ENCODE data around the gene STK35.

Gene STK35

DNA sequence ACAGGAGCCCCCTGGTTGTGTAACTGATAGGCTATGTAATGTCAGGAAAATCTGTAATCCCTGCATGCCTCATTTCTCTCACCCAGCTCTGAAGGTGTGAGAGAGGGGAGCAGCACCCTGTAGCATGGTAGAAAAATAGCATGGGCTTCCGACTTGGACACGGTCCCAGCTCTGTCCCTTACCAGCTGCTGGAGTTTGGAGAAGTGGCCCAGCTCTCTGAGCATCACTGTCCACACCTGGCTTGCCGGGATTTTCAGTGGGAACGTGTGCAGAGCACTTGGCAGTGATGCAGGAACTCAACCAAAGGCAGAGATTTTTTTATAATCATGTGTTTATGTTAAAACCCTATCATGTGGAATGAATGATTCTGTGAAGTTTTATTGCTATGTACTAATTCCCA is 34.6 kb downstream of the STK35 start:
- no peak for DNase-seq (ENCODE audit: low read depth)

DNA sequence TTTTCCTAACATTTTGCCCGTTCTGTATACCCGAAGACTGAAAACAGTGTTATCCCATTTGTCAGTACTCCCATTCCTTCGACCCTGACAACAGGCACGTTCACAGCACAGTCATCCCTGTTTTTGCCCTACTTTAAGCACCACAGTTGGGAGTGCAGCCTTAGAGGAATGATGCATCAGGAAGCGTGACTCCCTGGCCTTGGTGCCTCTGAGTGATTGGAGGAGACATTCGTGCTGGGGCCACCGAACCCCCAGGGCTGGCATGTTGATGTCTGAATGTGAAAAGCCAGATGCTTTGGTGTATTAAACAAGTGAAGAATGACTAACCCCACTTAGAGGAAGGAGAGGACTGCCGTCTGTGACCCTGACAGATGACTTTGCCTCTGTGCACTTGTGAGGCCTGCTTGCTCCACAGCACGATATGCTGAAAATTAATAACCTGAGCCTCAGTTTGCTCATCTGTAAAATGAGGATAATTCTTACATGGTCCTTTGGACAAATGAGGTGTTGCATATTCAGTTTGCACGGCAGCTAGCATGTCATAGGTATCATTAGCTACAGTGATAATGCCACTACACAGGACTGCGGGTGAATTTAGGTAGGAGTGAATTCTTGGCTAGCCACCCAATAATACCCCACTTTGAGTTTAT is 36.0 kb downstream of the STK35 start:
- DNase-seq (ENCODE audit: low read depth): no peak

GRCh38 chr20:2138396-2138795 is 36.8 kb downstream of the STK35 start:
- DNase-seq (ENCODE audit: low read depth): no peak

DNA sequence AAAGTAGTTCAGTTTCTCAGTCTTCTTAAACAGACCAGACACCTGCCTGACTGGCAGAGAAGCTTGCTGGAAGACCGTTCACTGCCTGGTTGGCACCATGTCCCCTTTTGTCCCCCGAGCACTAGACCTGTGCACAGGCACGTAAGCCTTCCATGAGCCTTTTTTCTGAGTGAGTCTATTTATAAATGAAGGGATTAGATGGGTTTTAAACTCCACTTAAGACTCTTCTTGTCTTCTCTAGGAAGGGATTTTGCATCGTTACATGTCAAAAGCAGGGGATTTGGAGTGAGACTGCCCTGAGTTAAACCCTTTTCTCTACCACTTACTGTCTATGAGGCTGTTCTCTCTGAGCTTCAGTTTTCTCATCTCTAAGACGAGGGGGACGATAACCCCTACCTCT is 37.6 kb downstream of the STK35 start:
- DNase-seq (ENCODE audit: low read depth): no peak

- DNase-seq (ENCODE audit: low read depth): no peak
Measured at GRCh38 chr20:2139736-2140135, 38.1 kb downstream of the STK35 start.

DNA sequence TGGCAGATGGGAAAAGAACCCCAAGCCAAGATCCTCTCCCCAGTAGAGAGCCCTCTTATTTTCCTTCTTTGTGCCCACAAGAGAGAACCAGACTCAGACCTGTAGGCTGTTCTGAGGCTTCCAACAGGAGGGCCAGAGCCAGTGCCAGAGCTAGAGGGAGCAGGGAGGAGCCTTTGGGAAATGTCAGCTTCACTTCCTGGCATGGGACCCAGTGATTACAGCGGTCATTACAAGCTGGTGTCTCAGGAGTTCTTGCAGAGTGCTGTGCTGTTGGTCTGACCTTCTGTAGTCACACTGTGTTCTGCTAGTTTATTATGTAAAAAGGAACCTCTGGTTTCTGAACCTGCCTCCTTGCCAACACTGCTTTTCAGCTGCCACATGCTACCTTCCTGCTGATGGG is 38.9 kb downstream of the STK35 start:
- no peak for DNase-seq (ENCODE audit: low read depth)

DNA sequence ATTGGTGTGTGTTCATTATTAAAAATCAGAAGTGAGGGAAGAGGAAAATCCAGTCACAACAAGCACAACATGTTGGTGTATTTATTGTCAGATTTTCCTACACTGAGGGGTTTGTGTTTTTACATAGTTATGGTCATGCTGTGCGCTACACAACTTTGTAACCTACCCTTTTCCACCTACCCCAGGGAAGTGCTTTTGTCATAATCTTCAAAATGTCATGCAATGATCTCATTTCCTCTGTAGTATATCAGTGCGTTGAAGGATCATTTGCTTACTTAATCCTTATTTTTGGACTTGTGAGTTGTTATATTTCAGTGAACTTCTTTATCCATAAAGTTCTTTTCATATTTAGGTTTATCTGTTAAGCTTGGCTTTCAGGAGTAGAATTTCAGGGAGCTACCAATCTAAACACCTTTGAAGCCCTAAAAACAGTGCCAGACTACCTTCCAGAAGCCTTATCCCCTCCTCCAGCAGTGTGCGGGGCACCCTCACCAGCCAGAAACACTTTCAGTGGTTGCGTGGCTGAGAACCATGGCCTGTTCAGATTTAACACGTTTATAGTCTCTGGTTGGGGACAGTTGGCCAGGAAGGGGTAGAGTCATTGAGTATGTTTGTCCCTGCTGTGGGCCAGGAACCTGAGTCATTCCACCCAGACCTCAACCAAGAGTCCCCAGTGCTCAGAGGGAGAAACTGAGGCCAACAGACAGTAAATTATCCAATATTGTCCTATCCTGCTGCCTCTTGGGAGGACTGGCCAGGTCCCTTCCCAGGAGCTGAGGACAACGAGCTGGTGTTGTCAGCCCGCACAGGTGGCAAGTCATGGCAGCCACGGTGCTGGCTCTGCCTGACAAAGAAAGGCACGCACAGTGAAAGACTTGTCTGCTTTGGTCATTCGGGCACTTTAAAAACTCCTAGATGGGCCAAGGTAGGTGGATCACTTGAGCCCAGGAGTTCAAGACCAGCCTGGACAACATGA is 40.3 kb downstream of the STK35 start:
- DNase-seq (ENCODE audit: low read depth): no peak

DNA sequence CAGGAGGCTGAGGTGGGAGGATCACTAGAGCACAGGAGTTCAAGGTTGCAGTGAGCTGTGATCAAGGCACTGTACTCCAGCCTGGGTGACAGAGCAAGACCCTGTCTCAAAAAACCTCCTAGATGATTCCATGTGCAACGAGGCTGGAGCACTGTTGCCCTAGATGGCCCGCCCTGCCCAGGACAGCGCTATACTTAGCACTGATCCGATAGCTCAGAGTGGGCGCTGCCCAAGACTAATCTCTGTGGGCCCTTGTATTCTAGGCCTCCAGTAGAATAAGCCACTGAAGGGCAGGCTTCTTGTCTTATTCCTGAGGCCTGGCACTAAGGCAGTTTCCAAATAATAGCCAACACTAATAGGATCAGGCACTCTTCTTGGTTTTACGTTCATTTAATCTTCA is 41.0 kb downstream of the STK35 start:
- DNase-seq (ENCODE audit: low read depth): no peak

- DNase-seq (ENCODE audit: low read depth): no peak
Measured at GRCh38 chr20:2143594-2143993, 42.0 kb downstream of the STK35 start.

GRCh38 chr20:2144850-2145249 is 43.2 kb downstream of the STK35 start:
- DNase-seq (ENCODE audit: low read depth): no peak

DNA sequence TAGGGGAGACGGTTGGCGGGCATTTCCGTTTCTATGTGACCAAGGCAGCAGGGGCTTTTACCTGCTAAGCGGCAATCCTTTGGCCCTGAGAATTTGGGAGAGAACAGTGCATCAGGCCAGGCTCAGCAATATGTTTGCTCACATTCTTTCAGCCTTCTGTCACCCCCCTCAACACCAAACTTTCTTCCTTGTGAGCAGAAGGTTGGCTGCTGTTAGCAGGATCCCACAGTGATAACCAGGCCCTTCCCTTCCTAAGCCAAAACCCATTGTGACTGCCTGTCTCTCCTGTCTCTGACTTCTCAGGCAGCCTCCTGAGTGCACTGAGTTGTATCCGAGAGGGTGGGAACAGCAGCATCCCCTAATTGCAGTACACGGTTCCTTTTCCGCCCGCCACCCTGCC is 43.7 kb downstream of the STK35 start:
- no peak for DNase-seq (ENCODE audit: low read depth)

GRCh38 chr20:2146080-2146867 is 44.6 kb downstream of the STK35 start:
- DNase-seq (ENCODE audit: low read depth): no peak

GRCh38 chr20:2149507-2149906 is 47.9 kb downstream of the STK35 start:
- no peak for DNase-seq (ENCODE audit: low read depth)

- no peak for DNase-seq (ENCODE audit: low read depth)
Measured at GRCh38 chr20:2150660-2151059, 49.0 kb downstream of the STK35 start.

GRCh38 chr20:2151858-2152281 is 50.2 kb downstream of the STK35 start:
- DNase-seq (ENCODE audit: low read depth): no peak

GRCh38 chr20:2152317-2152716 is 50.7 kb downstream of the STK35 start:
- no peak for DNase-seq (ENCODE audit: low read depth)

GRCh38 chr20:2153326-2153725 is 51.7 kb downstream of the STK35 start:
- no peak for DNase-seq (ENCODE audit: low read depth)

GRCh38 chr20:2156224-2156623 is 54.6 kb downstream of the STK35 start:
- DNase-seq (ENCODE audit: low read depth): no peak

DNA sequence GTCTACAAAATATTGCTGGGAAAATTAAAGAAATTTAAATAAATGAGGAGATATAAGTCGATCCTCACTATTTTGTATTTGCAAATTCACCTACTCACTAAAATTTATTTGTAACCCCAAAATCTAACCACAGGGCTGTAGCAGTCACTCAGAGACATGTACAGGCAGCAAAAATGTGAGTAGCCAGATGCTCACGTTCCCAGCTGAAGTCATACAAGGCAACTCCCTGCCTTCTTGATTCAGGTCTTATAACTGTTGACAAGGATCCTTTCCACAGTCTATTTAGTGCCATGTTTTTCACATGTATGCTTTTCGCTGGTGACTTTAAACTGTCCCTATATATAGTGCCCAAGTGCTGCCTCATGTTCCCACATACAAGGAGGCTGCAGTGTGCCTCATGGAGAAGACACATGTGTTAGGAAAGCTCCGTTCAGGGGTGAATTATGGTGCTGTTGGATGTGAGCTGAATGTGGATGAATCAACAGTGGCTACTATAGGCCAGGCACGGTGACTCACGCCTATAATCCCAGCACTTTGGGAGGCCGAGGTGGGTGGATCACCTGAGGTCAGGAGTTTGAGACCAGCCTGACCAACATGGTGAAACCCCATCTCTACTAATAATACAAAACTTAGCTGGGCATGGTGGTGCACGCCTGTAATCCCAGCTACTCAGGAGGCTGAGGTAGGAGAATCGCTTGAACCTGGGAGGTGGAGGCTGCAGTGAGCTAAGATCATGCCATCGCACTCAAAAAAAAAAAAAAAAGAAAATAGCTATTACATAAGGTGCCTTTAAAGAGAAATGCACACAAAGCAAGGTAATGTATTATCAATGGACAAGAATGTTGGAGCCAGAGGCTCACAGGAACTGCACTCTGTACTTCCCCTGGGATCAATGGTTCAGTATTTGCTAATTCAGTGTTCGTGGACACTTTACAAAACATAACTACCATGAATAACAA is 55.3 kb downstream of the STK35 start:
- DNase-seq (ENCODE audit: low read depth): no peak

- no peak for DNase-seq (ENCODE audit: low read depth)
Measured at GRCh38 chr20:2162125-2162822, 60.6 kb downstream of the STK35 start.

- no peak for DNase-seq (ENCODE audit: low read depth)
Measured at GRCh38 chr20:2162823-2163166, 61.2 kb downstream of the STK35 start.
